DOHH2 (cell line): ENCODE results near the gene PROZ.

ENCODE experiments used
- H3F3A ChIP-seq: fragments of 200-600 bp; sonication (generic), shearing (Covaris generic); 2 replicates; pipeline ENCODE4 v1.6.0; 2016; ENCODE audit warnings: antibody characterized with exemption, mild to moderate bottlenecking; ENCODE audit not compliant: control insufficient read depth, insufficient read depth
- H3K27ac ChIP-seq: fragments of 200-600 bp; sonication (generic); 2 replicates; pipeline ENCODE4 v1.5.1; 2014; ENCODE audit warnings: low read depth, mild to moderate bottlenecking, low read length, moderate library complexity
- H3K27me3 ChIP-seq: fragments of 200-600 bp; sonication (generic); 2 replicates; pipeline ENCODE4 v1.6.1; 2014; ENCODE audit warnings: mild to moderate bottlenecking, low read length, mixed read lengths; ENCODE audit not compliant: control insufficient read depth
- H3K36me3 ChIP-seq: fragments of 200-600 bp; sonication (generic); 2 replicates; pipeline ENCODE4 v1.6.1; 2014; ENCODE audit warnings: mild to moderate bottlenecking, low read length, moderate library complexity, mixed read lengths; ENCODE audit not compliant: control insufficient read depth
- H3K4me1 ChIP-seq: fragments of 200-600 bp; sonication (generic); 2 replicates; pipeline ENCODE4 v1.6.1; 2014; ENCODE audit warnings: mild to moderate bottlenecking, low read length, mixed read lengths; ENCODE audit not compliant: control insufficient read depth
- H3K4me2 ChIP-seq: fragments of 200-600 bp; sonication (generic); 2 replicates; pipeline ENCODE4 v1.6.0; 2014; ENCODE audit warnings: mild to moderate bottlenecking, low read length, moderate library complexity
- H3K4me3 ChIP-seq: fragments of 200-600 bp; sonication (generic); 2 replicates; pipeline ENCODE4 v1.5.1; 2014; ENCODE audit warnings: mild to moderate bottlenecking, low read length, mixed read lengths
- H3K79me2 ChIP-seq: fragments of 200-600 bp; sonication (generic); 2 replicates; pipeline ENCODE4 v1.6.1; 2014; ENCODE audit warnings: mild to moderate bottlenecking, low read length, mixed read lengths; ENCODE audit not compliant: control insufficient read depth
- H3K9me2 ChIP-seq: fragments of 200-600 bp; sonication (generic); replicated peaks from 2 replicates; pipeline ENCODE4 v1.6.1; 2014; ENCODE audit warnings: mild to moderate bottlenecking, low read length, mixed read lengths; ENCODE audit not compliant: control insufficient read depth
- H3K9me3 ChIP-seq: fragments of 200-600 bp; sonication (generic); 2 replicates; pipeline ENCODE4 v1.6.1; 2014; ENCODE audit warnings: antibody characterized with exemption, low read length, mixed read lengths; ENCODE audit not compliant: control insufficient read depth, insufficient read depth
- H4K20me1 ChIP-seq: fragments of 200-600 bp; sonication (generic); 2 replicates; pipeline ENCODE4 v1.6.0; 2014; ENCODE audit warnings: low read depth, mild to moderate bottlenecking, antibody characterized with exemption, low read length, moderate library complexity; ENCODE audit not compliant: control insufficient read depth, insufficient read depth
- CTCF ChIP-seq: fragments of 200-600 bp; sonication (generic); IDR thresholded peaks from one replicate; pipeline ENCODE4 v1.5.1; 2014; ENCODE audit warnings: antibody characterized with exemption, mild to moderate bottlenecking, low read depth, low read length; ENCODE audit not compliant: poor library complexity, severe bottlenecking
- EZH2phosphoT487 ChIP-seq: fragments of 200-600 bp; sonication (generic); IDR thresholded peaks from 2 replicates; pipeline ENCODE4 v1.6.1; 2017; ENCODE audit warnings: borderline replicate concordance, mild to moderate bottlenecking, antibody characterized with exemption, low read length, moderate library complexity, mixed read lengths

PROZ gene

GRCh38 chr13:113182046-113182445, 23.6 kb downstream of the PROZ start:
- H3K79me2 ChIP-seq = peaks cover 8% of the 10 kb centered on the region
- H3K27ac ChIP-seq = no peak overlapping the region
- peaks cover 87% of the 10 kb centered on the region for H3K36me3 ChIP-seq
- H3K9me3 ChIP-seq = no peaks in the 10 kb centered on the region
- H3F3A ChIP-seq = no peaks in the 10 kb centered on the region
- TF ChIP-seq EZH2phosphoT487 (no peak), CTCF (no peak)
- no peak overlapping the region for H3K4me3 ChIP-seq
- H3K4me1 ChIP-seq = no peaks in the 10 kb centered on the region
- H4K20me1 ChIP-seq = no peaks in the 10 kb centered on the region
- no peaks in the 10 kb centered on the region for H3K27me3 ChIP-seq
- H3K9me2 ChIP-seq = no peaks in the 10 kb centered on the region
- no peak overlapping the region for H3K4me2 ChIP-seq

- Histone ChIP-seq H3K79me2 (peaks cover 10% of the 10 kb centered on the region), H3K9me3 (no peaks in the 10 kb centered on the region), H3K4me2 (no peak overlapping the region), H3K27ac (no peak overlapping the region), H3K36me3 (peaks cover 89% of the 10 kb centered on the region), H3F3A (no peaks in the 10 kb centered on the region), H4K20me1 (no peaks in the 10 kb centered on the region), H3K4me1 (no peaks in the 10 kb centered on the region), H3K27me3 (no peaks in the 10 kb centered on the region), H3K4me3 (no peak overlapping the region), H3K9me2 (no peaks in the 10 kb centered on the region)
- TF ChIP-seq EZH2phosphoT487 = no peak
- no peak for TF ChIP-seq CTCF
These were observed 25.1 kb downstream of the PROZ start for GRCh38 chr13:113183450-113184129.

DNA sequence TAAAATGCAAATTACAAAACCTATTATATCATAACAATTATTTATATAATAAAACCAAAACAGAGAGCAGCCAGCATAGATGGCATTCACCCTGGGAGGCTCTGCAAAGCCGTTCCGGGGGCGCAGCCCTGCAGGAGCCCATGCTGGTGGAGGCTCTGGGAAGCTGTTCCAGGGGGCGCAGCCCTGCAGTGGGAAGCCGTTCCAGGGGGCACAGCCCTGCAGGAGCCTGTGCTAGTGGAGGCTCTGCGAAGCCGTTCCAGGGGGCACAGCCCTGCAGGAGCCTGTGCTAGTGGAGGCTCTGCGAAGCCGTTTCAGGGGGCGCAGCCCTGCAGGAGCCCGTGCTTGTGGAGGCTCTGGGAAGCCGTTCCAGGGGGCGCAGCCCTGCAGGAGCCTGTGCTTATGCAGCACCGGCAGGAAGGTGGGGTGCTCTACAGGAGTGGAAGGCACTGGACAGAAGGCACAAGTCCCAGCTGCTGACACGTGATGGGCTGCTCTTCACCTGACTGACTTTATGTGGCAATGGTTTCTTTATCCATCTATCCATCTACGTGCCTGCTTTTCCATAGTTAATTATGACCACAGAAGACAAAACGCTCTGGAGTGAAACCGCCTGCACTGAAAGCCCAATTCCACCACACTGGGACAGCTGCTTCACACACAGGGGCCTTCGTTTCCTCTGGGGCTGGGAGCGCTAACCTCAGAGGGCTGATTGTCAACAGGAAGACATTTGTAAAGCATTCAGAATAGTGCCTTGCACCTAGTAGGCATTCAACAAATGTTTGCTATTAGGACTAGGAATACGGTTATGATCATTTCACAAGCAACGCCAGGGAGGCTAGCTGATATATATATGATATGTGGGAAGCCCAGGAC, 26.4 kb downstream of the PROZ start:
- no peaks in the 10 kb centered on the region for H4K20me1 ChIP-seq
- no peak overlapping the region for H3K4me2 ChIP-seq
- no peak overlapping the region for H3K27ac ChIP-seq
- H3K9me2 ChIP-seq = no peaks in the 10 kb centered on the region
- H3K4me1 ChIP-seq = no peaks in the 10 kb centered on the region
- no peaks in the 10 kb centered on the region for H3K27me3 ChIP-seq
- peaks cover 10% of the 10 kb centered on the region for H3K79me2 ChIP-seq
- TF ChIP-seq EZH2phosphoT487 (no peak), CTCF (no peak)
- no peaks in the 10 kb centered on the region for H3K9me3 ChIP-seq
- H3F3A ChIP-seq = no peaks in the 10 kb centered on the region
- no peak overlapping the region for H3K4me3 ChIP-seq
- peaks cover 84% of the 10 kb centered on the region for H3K36me3 ChIP-seq
